ENCODE measurements around the gene PLCXD3. TPM values are rescaled to one million over a fixed set of nuclear protein-coding genes. Genes with fewer than 3 reads are reported as not detected.

PLCXD3 gene
- total and polyA plus RNA-seq, 2 of the 4 experiments (the other 2 are of a cell fraction) = under 0.01 to 0.02 TPM

- ChIA-PET CTCF (no interaction called here), POLR2A (ENCODE audit: unreplicated experiment) (no interaction called here)
- Histone ChIP-seq H4K20me1 (ENCODE audit: insufficient read depth, low read length) (no peaks in the 10 kb centered on the region), H3K27ac (ENCODE audit: insufficient read depth, low read length) (no peak overlapping the region), H4K5ac (ENCODE audit: low read depth, low read length) (no peak overlapping the region), H2AK9ac (replicated peaks; ENCODE audit: low read depth, low read length, poor library complexity) (no peak overlapping the region), H4K8ac (ENCODE audit: low read depth in 2 of 2, low read length in 2 of 2) (no peak overlapping the region), H3K23ac (ENCODE audit: low read depth, low read length) (no peak overlapping the region), H3K9me3 (ENCODE audit: control insufficient read depth, insufficient read depth, low read length) (peaks cover 2% of the 10 kb centered on the region; the same call in 1 of the 2 replicates), H4K91ac (ENCODE audit: insufficient read depth, low read depth, low read length) (no peak overlapping the region), H3K27me3 (ENCODE audit: control insufficient read depth, insufficient read depth, low read length) (peaks cover 35% of the 10 kb centered on the region), H3K56ac (ENCODE audit: extremely low read depth, insufficient read depth, low read length) (no peak overlapping the region), H3K14ac (replicated peaks; ENCODE audit: low read depth, low read length) (no peak overlapping the region), H2AFZ (replicated peaks; ENCODE audit: low read length, poor library complexity) (peak overlapping the region; percentile 80), H3K4me3 (ENCODE audit: insufficient read depth, low read depth, low read length) (no peak overlapping the region), H3K36me3 (ENCODE audit: control insufficient read depth, insufficient read depth, low read length) (no peaks in the 10 kb centered on the region), H3K18ac (ENCODE audit: low read depth, low read length) (no peak overlapping the region), H2BK120ac (ENCODE audit: low read depth, low read length) (no peak overlapping the region), H3K4ac (ENCODE audit: low read depth, low read length) (no peak overlapping the region), H3K9me1 (ENCODE audit: insufficient read depth, low read length) (no peaks in the 10 kb centered on the region; the same call in 1 of the 2 replicates), H2BK15ac (ENCODE audit: low read depth, low read length) (no peak overlapping the region), H2AK5ac (ENCODE audit: low read depth, low read length) (no peak overlapping the region), H2BK20ac (ENCODE audit: low read depth, low read length) (no peak overlapping the region), H2BK5ac (ENCODE audit: low read depth, low read length, poor library complexity, severe bottlenecking) (no peak overlapping the region), H3K4me2 (ENCODE audit: low read depth, low read length) (peak overlapping the region; percentile 95), H3K4me1 (ENCODE audit: control insufficient read depth, insufficient read depth, low read length) (no peaks in the 10 kb centered on the region), H3K79me1 (ENCODE audit: low read depth in 1 of 2, low read length in 2 of 2) (no peaks in the 10 kb centered on the region), H3K9ac (ENCODE audit: low read depth, low read length) (no peak overlapping the region)
- WGBS, 2 experiments (ENCODE audit: extremely low coverage in 2 of 2, insufficient read length in 1 of 2) = 37% methylated on average over 12 of the region's 35 CpGs; no CpG with 5 or more reads in 1 of the 2 experiments
- dilution Hi-C loops (cut with HindIII; ENCODE audit: low sequenced_read_pairs, unreplicated experiment) = no loop called here
- intact Hi-C loops (cut with micrococcal nuclease) = loop anchor here (5.0 kb wide), 1 partner anchor 152 kb away; no protein-coding TSS in a partner anchor
- TF ChIP-seq MAZ (IDR thresholded peaks at IDR 0.05; ENCODE audit: borderline replicate concordance, low read depth, low read length) (no peak), MXI1 (IDR thresholded peaks at IDR 0.05; ENCODE audit: borderline replicate concordance, low read depth, low read length) (no peak)
- no peak for DNase-seq
- BruUV-seq (replicated peaks) = no TSS peak
- ATAC-seq (ENCODE audit: low read depth) = no peak
- in situ Hi-C loops (cut with MboI; ENCODE audit: low sequenced_read_pairs) = no loop called here
These were observed 814 bp downstream of the PLCXD3 start for GRCh38 chr5:41509399-41510175.

All from IMR-90 (cell line).